Endodermal cell (in vitro differentiated cells): Measurements from ENCODE around the gene OOEP. TPM values are rescaled to one million over a fixed set of nuclear protein-coding genes. Genes with fewer than 3 reads are reported as not detected.

ENCODE experiments used
- DNase-seq: peaks from one replicate; pipeline ENCODE4 v3.0.0-alpha.2; 2017
- H3K27ac ChIP-seq: 2 replicates; pipeline ENCODE4 v1.5.1; 2013; ENCODE audit warnings: mild to moderate bottlenecking, low read depth, low read length, moderate library complexity
- H3K27me3 ChIP-seq: 2 replicates; pipeline ENCODE4 v1.6.1; 2013; ENCODE audit warnings: mild to moderate bottlenecking, low read length, moderate library complexity; ENCODE audit not compliant: insufficient read depth, control insufficient read depth, poor library complexity, severe bottlenecking
- H3K36me3 ChIP-seq: 2 replicates; pipeline ENCODE4 v1.7.0; 2013; ENCODE audit warnings: mild to moderate bottlenecking, low read length, moderate library complexity; ENCODE audit not compliant: control insufficient read depth, insufficient read depth
- H3K4me1 ChIP-seq: one replicate; pipeline ENCODE4 v1.7.0; 2013; ENCODE audit warnings: low read length; ENCODE audit not compliant: control insufficient read depth, insufficient read depth
- H3K4me3 ChIP-seq: 2 replicates; pipeline ENCODE4 v1.5.1; 2013; ENCODE audit warnings: mild to moderate bottlenecking, low read length, moderate library complexity
- H3K9ac ChIP-seq: 2 replicates; pipeline ENCODE4 v1.6.1; 2013; ENCODE audit warnings: mild to moderate bottlenecking, low read length, moderate library complexity; ENCODE audit not compliant: poor library complexity, severe bottlenecking; ENCODE audit errors: extremely low read depth
- H3K9me3 ChIP-seq: 2 replicates; pipeline ENCODE4 v1.6.1; 2013; ENCODE audit warnings: mild to moderate bottlenecking, low read length, moderate library complexity; ENCODE audit not compliant: control insufficient read depth
- H3K27ac Mint-ChIP-seq: 2 replicates; pipeline ENCODE4 v1.8.0; 2020; ENCODE audit warnings: mixed read lengths
- H3K27me3 Mint-ChIP-seq: 2 replicates; pipeline ENCODE4 v1.8.0; 2021; ENCODE audit warnings: mild to moderate bottlenecking, mixed read lengths; ENCODE audit not compliant: insufficient read depth
- H3K36me3 Mint-ChIP-seq: 2 replicates; pipeline ENCODE4 v1.8.0; 2020; ENCODE audit warnings: low read depth, mixed read lengths
- H3K4me1 Mint-ChIP-seq: 2 replicates; pipeline ENCODE4 v1.8.0; 2020; ENCODE audit warnings: mixed read lengths
- H3K4me3 Mint-ChIP-seq: 2 replicates; pipeline ENCODE4 v1.8.0; 2020; ENCODE audit warnings: mild to moderate bottlenecking, moderate library complexity, mixed read lengths
- H3K9me3 Mint-ChIP-seq: 2 replicates; pipeline ENCODE4 v1.8.0; 2020; ENCODE audit warnings: mild to moderate bottlenecking, mixed read lengths
- CTCF ChIP-seq: fragments of 200-600 bp; sonication (generic); conservative IDR thresholded peaks from 2 replicates; pipeline ENCODE4 v1.5.0; 2021; ENCODE audit warnings: antibody characterized with exemption, mild to moderate bottlenecking
- WGBS, 2 experiments: methylation state at CpG; one replicate each; pipeline versions ENCODE4 v1.1.5 to v1.1.7; 2013; ENCODE audit warnings: missing lambda C conversion rate in 2 of 2, mixed read lengths in 1 of 2; ENCODE audit not compliant: insufficient coverage in 1 of 2, insufficient read length in 1 of 2; 5-methylcytosine and 5-hydroxymethylcytosine counted together
- total RNA-seq, 2 donors: library from RNA; stranded (reverse); fragmentation: NEBNext Ultra II Directional in 1 of 2; extraction: Animal tissue kit (Norgen Biotek cat#: 25700) in 1 of 2; gene quantifications; 2 replicates in 1 of 2; 3 replicates in 1 of 2; pipeline ENCODE4 v1.2.1, GENCODE V29; 2021

The OOEP gene
- total RNA-seq, 2 donors from 2014 or later = not detected

GRCh38 chr6:73369157-73369556, 540 bp downstream of the OOEP start:
- Mint-ChIP-seq H3K27me3 (no peaks in the 10 kb centered on the region), H3K4me3 (no peak overlapping the region), H3K36me3 (no peaks in the 10 kb centered on the region), H3K9me3 (peaks cover 9% of the 10 kb centered on the region), H3K27ac (no peak overlapping the region), H3K4me1 (peaks cover 8% of the 10 kb centered on the region)
- Histone ChIP-seq H3K27ac (no peak overlapping the region), H3K4me1 (no peaks in the 10 kb centered on the region), H3K9ac (no peak overlapping the region), H3K27me3 (no peaks in the 10 kb centered on the region), H3K9me3 (peaks cover 10% of the 10 kb centered on the region), H3K36me3 (no peaks in the 10 kb centered on the region), H3K4me3 (no peak overlapping the region)
- no peak for DNase-seq
- WGBS, 2 experiments = 95% methylated on average over 14 of the region's 14 CpGs
- TF ChIP-seq CTCF = no peak

DNA sequence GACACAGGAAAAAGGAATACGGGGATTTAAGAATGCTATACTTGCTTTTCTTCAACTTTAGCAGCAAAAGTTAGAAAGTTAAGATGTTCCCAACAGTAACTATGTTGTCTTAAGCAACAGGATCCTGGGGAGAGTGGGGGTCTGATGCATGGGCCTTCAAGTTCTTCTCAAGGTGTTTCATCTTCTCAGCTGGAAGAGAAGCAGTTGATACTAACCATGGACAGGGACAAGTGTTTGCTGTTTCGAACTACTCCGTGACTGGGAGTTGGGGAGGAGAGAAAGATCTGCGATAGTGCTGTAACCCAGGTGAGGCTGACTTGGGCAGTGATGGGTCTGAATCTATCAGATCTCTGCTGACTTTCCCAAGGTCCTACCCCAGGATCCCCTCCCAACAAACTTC, 1.0 kb downstream of the OOEP start:
- H3K4me1 Mint-ChIP-seq = peaks cover 8% of the 10 kb centered on the region
- no peaks in the 10 kb centered on the region for H3K36me3 Mint-ChIP-seq
- Histone ChIP-seq H3K4me3 (no peak overlapping the region), H3K36me3 (no peaks in the 10 kb centered on the region), H3K27ac (no peak overlapping the region), H3K9ac (no peak overlapping the region), H3K9me3 (peaks cover 10% of the 10 kb centered on the region), H3K4me1 (no peaks in the 10 kb centered on the region), H3K27me3 (no peaks in the 10 kb centered on the region)
- no peak for TF ChIP-seq CTCF
- H3K27me3 Mint-ChIP-seq = no peaks in the 10 kb centered on the region
- WGBS, 2 experiments = 80 to 100% methylated on average over 2 to 4 of the region's 4 CpGs
- H3K27ac Mint-ChIP-seq = no peak overlapping the region
- no peak for DNase-seq
- peaks cover 9% of the 10 kb centered on the region for H3K9me3 Mint-ChIP-seq
- no peak overlapping the region for H3K4me3 Mint-ChIP-seq

DNA sequence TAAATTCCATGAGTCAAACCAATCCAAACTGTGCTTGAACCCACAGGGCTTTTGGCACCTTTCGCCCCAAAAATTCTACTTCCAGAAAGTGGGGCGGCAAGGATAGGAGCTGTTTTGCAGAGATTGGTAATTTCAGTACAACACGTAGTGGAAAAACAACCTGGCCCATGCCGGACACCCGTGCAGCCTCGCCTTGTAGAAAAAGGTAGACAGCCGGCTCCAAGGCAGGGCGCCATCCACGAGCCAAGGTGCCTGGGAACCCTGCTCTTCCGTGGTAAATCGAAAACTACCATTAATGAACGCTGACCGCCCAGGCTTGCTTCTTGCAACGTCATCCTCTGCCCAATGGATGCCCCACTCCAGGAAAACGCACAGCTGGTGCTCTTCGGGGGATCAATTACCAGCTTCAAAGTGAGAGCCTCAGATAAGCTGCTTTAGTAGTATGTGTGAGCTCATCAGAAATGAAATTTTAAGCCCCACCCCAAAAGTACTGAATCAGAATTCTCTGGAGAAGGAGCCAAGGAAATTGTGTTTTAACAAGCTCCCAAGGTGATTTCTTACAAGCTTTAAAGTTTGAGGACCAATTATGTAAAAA, 1.8 kb downstream of the OOEP start:
- no peak for TF ChIP-seq CTCF
- H3K27me3 ChIP-seq = no peaks in the 10 kb centered on the region
- H3K27ac ChIP-seq = no peak overlapping the region
- no peaks in the 10 kb centered on the region for H3K4me1 ChIP-seq
- H3K9me3 Mint-ChIP-seq = peaks cover 9% of the 10 kb centered on the region
- no peak for DNase-seq
- no peak overlapping the region for H3K4me3 Mint-ChIP-seq
- 82 to 83% methylated on average over 13 to 16 of the region's 16 CpGs for WGBS, 2 experiments
- H3K27ac Mint-ChIP-seq = no peak overlapping the region
- H3K4me1 Mint-ChIP-seq = peaks cover 8% of the 10 kb centered on the region
- peaks cover 10% of the 10 kb centered on the region for H3K9me3 ChIP-seq
- no peaks in the 10 kb centered on the region for H3K27me3 Mint-ChIP-seq
- H3K4me3 ChIP-seq = no peak overlapping the region
- H3K36me3 ChIP-seq = no peaks in the 10 kb centered on the region
- H3K36me3 Mint-ChIP-seq = no peaks in the 10 kb centered on the region
- H3K9ac ChIP-seq = no peak overlapping the region
